GM18858 (cell line): ENCODE data around the gene ADAMTS16.

Experiments
- ATAC-seq: cut with Tn5 transposase; IDR thresholded peaks from one replicate; pipeline ENCODE4 v1.9.1; 2021; ENCODE audit not compliant: unreplicated experiment

The ADAMTS16 gene

DNA sequence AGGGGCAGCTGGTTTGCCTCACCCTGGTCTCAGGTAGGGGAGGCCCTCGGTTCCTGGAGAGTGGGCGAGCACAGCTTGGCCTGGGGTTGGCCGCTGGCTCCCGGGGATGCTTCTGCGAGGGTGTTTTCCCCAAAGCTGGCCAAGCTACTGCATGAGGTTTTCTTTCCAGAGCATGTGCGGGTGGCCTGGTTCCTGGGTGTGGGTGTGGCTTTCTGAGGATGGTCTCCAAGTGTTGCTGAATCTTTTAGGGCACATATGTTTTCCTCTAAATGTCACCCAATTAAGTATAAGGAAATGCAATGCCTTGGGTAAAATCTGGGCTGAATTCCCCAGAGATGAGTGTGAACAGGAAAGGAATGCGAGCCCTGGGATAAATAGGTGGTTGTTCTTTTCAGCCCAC is 166.6 kb downstream of the ADAMTS16 start:
- ATAC-seq, result no peak

DNA sequence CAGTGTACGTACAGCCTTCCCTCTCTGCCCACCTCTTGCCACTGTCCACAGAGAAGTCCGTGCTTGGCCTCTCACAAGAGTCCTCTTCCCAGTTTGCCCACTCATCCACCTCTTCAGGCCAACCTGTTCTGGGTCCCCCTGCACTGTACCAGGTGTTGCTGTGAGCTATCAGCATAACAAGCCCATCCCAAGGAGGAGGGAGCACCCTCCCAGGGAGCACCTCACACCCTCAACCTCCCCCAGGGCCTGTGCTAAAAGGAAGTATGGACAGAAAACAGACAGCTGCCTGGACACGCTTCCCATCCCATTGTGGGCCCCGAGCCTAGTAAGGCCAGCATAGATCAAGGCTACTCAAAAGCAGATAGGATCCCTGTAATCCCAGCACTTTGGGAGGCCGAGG is 168.2 kb downstream of the ADAMTS16 start:
- ATAC-seq, result no peak

GRCh38 chr5:5309645-5310044 is 169.5 kb downstream of the ADAMTS16 start:
- ATAC-seq, result no peak

- ATAC-seq, result no peak
Observed at GRCh38 chr5:5313101-5313635, 173.0 kb downstream of the ADAMTS16 start.

DNA sequence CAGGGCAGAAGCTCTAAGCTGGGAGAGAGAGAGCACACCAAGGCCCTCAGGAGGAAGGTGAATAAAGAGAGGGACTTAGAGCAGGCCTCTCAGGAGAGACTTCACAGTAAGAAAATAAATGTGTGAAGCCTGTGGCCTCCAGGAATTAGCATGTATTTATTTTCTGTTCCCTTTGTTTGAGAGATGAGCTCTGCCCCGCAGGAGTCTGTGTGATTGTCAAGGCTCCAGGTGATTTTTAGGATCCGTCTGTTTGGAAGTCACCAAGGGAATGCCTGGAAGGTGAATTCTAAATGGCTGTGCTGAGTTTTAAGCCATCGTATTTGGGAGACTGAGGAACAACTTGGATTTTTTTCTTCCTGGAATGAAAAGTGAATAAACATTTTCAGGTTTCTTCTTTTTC is 174.0 kb downstream of the ADAMTS16 start:
- ATAC-seq, result no peak

- ATAC-seq, result no peak
Observed at GRCh38 chr5:5314626-5315025, 174.5 kb downstream of the ADAMTS16 start.

- ATAC-seq, result no peak
Observed at GRCh38 chr5:5315068-5315980, 175.2 kb downstream of the ADAMTS16 start.

GRCh38 chr5:5316334-5316733 is 176.2 kb downstream of the ADAMTS16 start:
- ATAC-seq, result no peak

DNA sequence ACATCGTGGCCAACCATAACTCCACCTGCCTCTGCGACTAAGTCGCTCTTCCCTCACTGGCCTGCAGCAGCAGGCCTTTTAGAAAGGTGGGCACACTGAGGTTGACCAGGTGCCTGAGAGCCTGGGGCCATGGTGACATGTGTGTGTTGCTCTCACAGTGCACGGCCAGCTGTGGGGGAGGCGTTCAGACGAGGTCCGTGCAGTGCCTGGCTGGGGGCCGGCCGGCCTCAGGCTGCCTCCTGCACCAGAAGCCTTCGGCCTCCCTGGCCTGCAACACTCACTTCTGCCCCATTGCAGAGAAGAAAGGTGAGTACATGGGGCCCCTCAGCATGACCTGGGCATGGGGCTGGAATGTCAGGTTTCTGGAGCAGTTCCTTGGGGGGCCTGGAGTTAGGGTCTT is 177.8 kb downstream of the ADAMTS16 start:
- no peak for ATAC-seq

- no peak for ATAC-seq
Observed at GRCh38 chr5:5318426-5319190, 178.5 kb downstream of the ADAMTS16 start.

GRCh38 chr5:5320062-5320805 is 180.1 kb downstream of the ADAMTS16 start:
- ATAC-seq, result no peak

DNA sequence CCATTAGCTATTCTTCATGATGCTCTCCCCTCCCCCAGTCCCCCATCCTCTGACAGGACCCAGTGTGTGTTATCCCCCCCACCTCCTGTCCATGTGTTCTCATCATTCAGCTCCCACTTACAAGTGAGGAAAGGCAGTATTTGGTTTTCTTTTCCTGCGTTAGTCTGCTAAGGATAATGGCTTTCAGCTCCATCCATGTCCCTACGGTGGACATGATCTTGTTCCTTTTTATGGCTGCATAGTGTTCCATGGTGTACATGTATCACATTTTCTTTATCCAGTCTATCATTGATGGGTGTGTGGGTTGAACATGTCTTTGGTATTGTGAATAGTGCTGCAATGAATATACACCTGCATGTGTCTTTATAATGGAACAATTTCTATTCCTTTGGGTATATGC is 181.0 kb downstream of the ADAMTS16 start:
- no peak for ATAC-seq

- no peak for ATAC-seq
Observed at GRCh38 chr5:5323551-5323950, 183.4 kb downstream of the ADAMTS16 start.

GRCh38 chr5:5326115-5326758 is 186.1 kb downstream of the ADAMTS16 start:
- ATAC-seq, result no peak

DNA sequence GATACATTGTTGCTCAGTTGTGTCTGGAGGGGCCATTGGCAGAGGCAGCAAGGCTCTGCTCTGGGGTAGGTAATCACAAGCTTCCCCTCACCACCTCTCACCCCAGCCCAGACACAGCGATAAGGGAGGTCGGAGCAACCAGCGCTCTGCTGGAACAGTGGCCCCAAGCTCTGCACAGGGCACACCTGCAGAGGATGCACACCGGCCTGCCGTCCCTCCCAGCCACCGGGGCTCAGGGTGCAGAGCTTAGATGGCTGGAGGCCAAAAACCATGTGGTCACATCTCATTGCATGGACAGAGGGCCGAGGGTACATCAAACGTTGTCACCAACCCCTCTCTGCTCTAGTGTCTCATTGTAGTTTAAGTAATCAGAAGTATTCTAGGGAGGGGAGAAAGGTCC is 187.0 kb downstream of the ADAMTS16 start:
- no peak for ATAC-seq

GRCh38 chr5:5330728-5331452 is 190.8 kb downstream of the ADAMTS16 start:
- ATAC-seq, result no peak

- ATAC-seq, result no peak
Observed at GRCh38 chr5:5331848-5332247, 191.7 kb downstream of the ADAMTS16 start.

- no peak for ATAC-seq
Observed at GRCh38 chr5:5332287-5332686, 192.2 kb downstream of the ADAMTS16 start.

- ATAC-seq, result no peak
Observed at GRCh38 chr5:5335107-5335506, 195.0 kb downstream of the ADAMTS16 start.

- no peak for ATAC-seq
Observed at GRCh38 chr5:5335700-5336264, 195.7 kb downstream of the ADAMTS16 start.
